Measurements from ENCODE around the gene ABCC4.

DNA sequence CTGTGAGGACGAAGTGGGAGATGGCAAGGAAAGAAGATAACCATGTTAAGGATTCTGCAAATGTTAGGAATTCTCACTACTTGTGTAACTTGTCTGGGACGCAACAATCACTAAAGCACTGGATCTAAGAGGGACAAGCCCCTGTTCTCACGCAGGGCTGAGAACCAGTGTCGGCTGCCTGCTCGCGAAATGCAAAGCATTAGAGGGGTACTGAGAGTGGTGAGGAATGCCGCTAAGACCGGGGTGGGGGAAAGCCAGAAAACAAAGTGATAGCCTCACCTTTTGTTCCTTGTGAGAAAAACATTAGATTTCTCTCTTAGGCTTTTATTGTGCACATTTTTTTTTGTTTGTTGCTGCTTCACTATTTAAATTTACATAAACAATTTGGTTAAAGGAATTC, 241.9 kb downstream of the ABCC4 start:
- TF ChIP-seq, protein P1, sequence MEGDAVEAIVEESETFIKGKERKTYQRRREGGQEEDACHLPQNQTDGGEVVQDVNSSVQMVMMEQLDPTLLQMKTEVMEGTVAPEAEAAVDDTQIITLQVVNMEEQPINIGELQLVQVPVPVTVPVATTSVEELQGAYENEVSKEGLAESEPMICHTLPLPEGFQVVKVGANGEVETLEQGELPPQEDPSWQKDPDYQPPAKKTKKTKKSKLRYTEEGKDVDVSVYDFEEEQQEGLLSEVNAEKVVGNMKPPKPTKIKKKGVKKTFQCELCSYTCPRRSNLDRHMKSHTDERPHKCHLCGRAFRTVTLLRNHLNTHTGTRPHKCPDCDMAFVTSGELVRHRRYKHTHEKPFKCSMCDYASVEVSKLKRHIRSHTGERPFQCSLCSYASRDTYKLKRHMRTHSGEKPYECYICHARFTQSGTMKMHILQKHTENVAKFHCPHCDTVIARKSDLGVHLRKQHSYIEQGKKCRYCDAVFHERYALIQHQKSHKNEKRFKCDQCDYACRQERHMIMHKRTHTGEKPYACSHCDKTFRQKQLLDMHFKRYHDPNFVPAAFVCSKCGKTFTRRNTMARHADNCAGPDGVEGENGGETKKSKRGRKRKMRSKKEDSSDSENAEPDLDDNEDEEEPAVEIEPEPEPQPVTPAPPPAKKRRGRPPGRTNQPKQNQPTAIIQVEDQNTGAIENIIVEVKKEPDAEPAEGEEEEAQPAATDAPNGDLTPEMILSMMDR (IDR thresholded peaks at IDR 0.05) = no peak
- TF ChIP-seq POLR2A (IDR thresholded peaks at IDR 0.05) = no peak
- TF ChIP-seq POLR2AphosphoS5 (IDR thresholded peaks at IDR 0.05) = no peak

Measured in transverse colon (tissue), 4 donors.